WTC11 (cell line): ENCODE data around the gene RANBP3. TPM values are rescaled to one million over a fixed set of nuclear protein-coding genes. Genes with fewer than 3 reads are reported as not detected.

Experiments used
- ATAC-seq: fragments of 200-7000 bp; cut with Tn5 transposase; 2 replicates; pipeline ENCODE4 v1.10.0; 2021; ENCODE audit warnings: mild to moderate bottlenecking, moderate library complexity
- CTCF ChIA-PET: fragments of 300-600 bp; sonication (Branson Sonifier 250); formaldehyde crosslinking; loops from one replicate; lab custom pipeline; 2021; ENCODE audit warnings: antibody characterized with exemption; lab: Charles Lee
- POLR2A ChIA-PET: fragments of 350-600 bp; sonication (Branson Sonifier 250); formaldehyde crosslinking; loops from one replicate; lab custom pipeline; 2021; ENCODE audit warnings: antibody characterized with exemption; lab: Charles Lee
- DNase-seq: peaks from one replicate; pipeline ENCODE4 v3.0.0; 2021; ENCODE audit warnings: low spot score
- H3K27ac Mint-ChIP-seq: 2 replicates; pipeline ENCODE4 v1.8.0; 2021; ENCODE audit warnings: mixed read lengths
- H3K27me3 Mint-ChIP-seq: 2 replicates; pipeline ENCODE4 v1.8.0; 2021; ENCODE audit warnings: low read depth, mild to moderate bottlenecking, moderate library complexity, mixed read lengths
- H3K36me3 Mint-ChIP-seq: 2 replicates; pipeline ENCODE4 v1.8.0; 2021; ENCODE audit warnings: mixed read lengths
- H3K4me1 Mint-ChIP-seq: 2 replicates; pipeline ENCODE4 v1.8.0; 2022; ENCODE audit warnings: mixed read lengths
- H3K4me3 Mint-ChIP-seq: 2 replicates; pipeline ENCODE4 v1.8.0; 2021; ENCODE audit warnings: mild to moderate bottlenecking, moderate library complexity, mixed read lengths
- H3K9me3 Mint-ChIP-seq: 2 replicates; pipeline ENCODE4 v1.8.0; 2021; ENCODE audit warnings: mixed read lengths
- ATF2 ChIP-seq: sonication (generic); formaldehyde crosslinking; IDR thresholded peaks from 2 replicates; pipeline ENCODE4 v1.8.1; 2022; ENCODE audit warnings: low read depth, missing genetic modification reagents, borderline replicate concordance
- ATF3 ChIP-seq: sonication (generic); formaldehyde crosslinking; conservative IDR thresholded peaks from 2 replicates; pipeline ENCODE4 v1.8.1; 2022; ENCODE audit warnings: mild to moderate bottlenecking, missing genetic modification reagents
- CREM ChIP-seq: sonication (generic); formaldehyde crosslinking; IDR thresholded peaks from 2 replicates; pipeline ENCODE4 v1.8.1; 2022; ENCODE audit warnings: mild to moderate bottlenecking, missing genetic modification reagents, moderate library complexity
- ELF4 ChIP-seq: sonication (generic); formaldehyde crosslinking; IDR thresholded peaks from 2 replicates; pipeline ENCODE4 v1.8.1; 2022; ENCODE audit warnings: low read depth, mild to moderate bottlenecking, moderate library complexity, missing genetic modification reagents
- ETV6 ChIP-seq: sonication (generic); formaldehyde crosslinking; IDR thresholded peaks from 2 replicates; pipeline ENCODE4 v1.8.1; 2022; ENCODE audit warnings: mild to moderate bottlenecking, missing genetic modification reagents
- GTF2I ChIP-seq: fragments of 250-450 bp; sonication (Bioruptor Pico); conservative IDR thresholded peaks from 2 replicates; pipeline ENCODE4 v1.4.0; 2021; ENCODE audit warnings: mild to moderate bottlenecking
- HMGA2 ChIP-seq: fragments of 250-450 bp; sonication (Bioruptor Pico); IDR thresholded peaks from 2 replicates; pipeline ENCODE4 v1.4.0; 2021; ENCODE audit warnings: mild to moderate bottlenecking, moderate library complexity
- JUN ChIP-seq: sonication (generic); formaldehyde crosslinking; IDR thresholded peaks from 2 replicates; pipeline ENCODE4 v1.8.0; 2023; ENCODE audit warnings: mild to moderate bottlenecking, missing genetic modification reagents
- MYBL2 ChIP-seq: sonication (generic); formaldehyde crosslinking; IDR thresholded peaks from 2 replicates; pipeline ENCODE4 v1.8.1; 2023; ENCODE audit warnings: mild to moderate bottlenecking, moderate library complexity, missing genetic modification reagents
- NFE2L1 ChIP-seq: sonication (generic); formaldehyde crosslinking; IDR thresholded peaks from 2 replicates; pipeline ENCODE4 v1.8.1; 2023; ENCODE audit warnings: missing genetic modification reagents
- NR3C1 ChIP-seq: sonication (generic); formaldehyde crosslinking; conservative IDR thresholded peaks from 2 replicates; pipeline ENCODE4 v1.8.1; 2023; ENCODE audit warnings: low read depth, mild to moderate bottlenecking, missing genetic modification reagents
- RELA ChIP-seq: sonication (generic); formaldehyde crosslinking; IDR thresholded peaks from 2 replicates; pipeline ENCODE4 v1.8.1; 2022; ENCODE audit warnings: missing genetic modification reagents, mild to moderate bottlenecking, borderline replicate concordance
- SMAD3 ChIP-seq: sonication (generic); formaldehyde crosslinking; IDR thresholded peaks from 2 replicates; pipeline ENCODE4 v1.8.0; 2022; ENCODE audit warnings: missing genetic modification reagents, mild to moderate bottlenecking, borderline replicate concordance
- TEAD1 ChIP-seq: sonication (generic); formaldehyde crosslinking; IDR thresholded peaks from 2 replicates; pipeline ENCODE4 v1.8.0; 2022; ENCODE audit warnings: mild to moderate bottlenecking, missing genetic modification reagents
- TP53 ChIP-seq: sonication (generic); formaldehyde crosslinking; IDR thresholded peaks from 2 replicates; pipeline ENCODE4 v1.8.1; 2023; ENCODE audit warnings: mild to moderate bottlenecking, missing genetic modification reagents
- ZBTB21 ChIP-seq: sonication (generic); formaldehyde crosslinking; IDR thresholded peaks from 2 replicates; pipeline ENCODE4 v1.8.1; 2023; ENCODE audit warnings: mild to moderate bottlenecking, missing genetic modification reagents, borderline replicate concordance
- ZNF263 ChIP-seq: sonication (generic); formaldehyde crosslinking; IDR thresholded peaks from 2 replicates; pipeline ENCODE4 v1.8.1; 2022; ENCODE audit warnings: low read depth, mild to moderate bottlenecking, moderate library complexity, missing genetic modification reagents
- ZNF396 ChIP-seq: fragments of 250-450 bp; sonication (Bioruptor Pico); IDR thresholded peaks from 2 replicates; pipeline ENCODE4 v1.8.0; 2021; ENCODE audit warnings: mild to moderate bottlenecking, moderate library complexity, borderline replicate concordance
- ZNF416 ChIP-seq: fragments of 250-450 bp; sonication (Bioruptor Pico); IDR thresholded peaks from 2 replicates; pipeline ENCODE4 v1.9.0; 2021; ENCODE audit warnings: mild to moderate bottlenecking, inconsistent platforms
- total RNA-seq: library from RNA; stranded (reverse); gene quantifications from 3 replicates; pipeline ENCODE4 v1.2.3, GENCODE V29; 2021
- TF ChIP-seq, protein P1 (sequence below): sonication (generic); formaldehyde crosslinking; IDR thresholded peaks from 2 replicates; pipeline ENCODE4 v1.8.1; 2022; ENCODE audit warnings: missing genetic modification reagents, borderline replicate concordance
- TF ChIP-seq, protein P2 (sequence below): sonication (generic); formaldehyde crosslinking; IDR thresholded peaks from 2 replicates; pipeline ENCODE4 v1.8.0; 2023; ENCODE audit warnings: mild to moderate bottlenecking, missing genetic modification reagents
- TF ChIP-seq, protein P3 (sequence below): sonication (generic); formaldehyde crosslinking; IDR thresholded peaks from 2 replicates; pipeline ENCODE4 v1.8.1; 2023; ENCODE audit warnings: mild to moderate bottlenecking, missing genetic modification reagents, moderate library complexity
- TF ChIP-seq, protein P4 (sequence below): fragments of 250-450 bp; sonication (Bioruptor Pico); conservative IDR thresholded peaks from 2 replicates; pipeline ENCODE4 v1.9.0; 2021; ENCODE audit warnings: mild to moderate bottlenecking
- TF ChIP-seq, protein P5 (sequence below): sonication (generic); formaldehyde crosslinking; IDR thresholded peaks from 2 replicates; pipeline ENCODE4 v1.8.0; 2022; ENCODE audit warnings: mild to moderate bottlenecking, missing genetic modification reagents

Gene RANBP3
- total RNA-seq, 1 experiment from 2014 or later: 76.3 TPM

GRCh38 chr19:5971714-5972354 lies 6.1 kb downstream of the RANBP3 start:
- ATAC-seq (no peak), DNase-seq (no peak)
- Mint-ChIP-seq H3K27ac (no peak overlapping the region), H3K9me3 (no peaks in the 10 kb centered on the region), H3K4me3 (no peak overlapping the region), H3K4me1 (peaks cover 45% of the 10 kb centered on the region), H3K36me3 (peaks cover 14% of the 10 kb centered on the region; the same call in 1 of the 2 replicates), H3K27me3 (no peaks in the 10 kb centered on the region)
- TF ChIP-seq NFE2L1: no peak
- TF ChIP-seq NR3C1: no peak
- no peak for TF ChIP-seq ATF3
- TF ChIP-seq ZBTB21 (CRISPR knock-in tag): no peak
- no peak for TF ChIP-seq MYBL2 (CRISPR knock-in tag)
- no peak for TF ChIP-seq RELA (CRISPR knock-in tag)
- TF ChIP-seq ZNF396: no peak
- TF ChIP-seq, protein P1, sequence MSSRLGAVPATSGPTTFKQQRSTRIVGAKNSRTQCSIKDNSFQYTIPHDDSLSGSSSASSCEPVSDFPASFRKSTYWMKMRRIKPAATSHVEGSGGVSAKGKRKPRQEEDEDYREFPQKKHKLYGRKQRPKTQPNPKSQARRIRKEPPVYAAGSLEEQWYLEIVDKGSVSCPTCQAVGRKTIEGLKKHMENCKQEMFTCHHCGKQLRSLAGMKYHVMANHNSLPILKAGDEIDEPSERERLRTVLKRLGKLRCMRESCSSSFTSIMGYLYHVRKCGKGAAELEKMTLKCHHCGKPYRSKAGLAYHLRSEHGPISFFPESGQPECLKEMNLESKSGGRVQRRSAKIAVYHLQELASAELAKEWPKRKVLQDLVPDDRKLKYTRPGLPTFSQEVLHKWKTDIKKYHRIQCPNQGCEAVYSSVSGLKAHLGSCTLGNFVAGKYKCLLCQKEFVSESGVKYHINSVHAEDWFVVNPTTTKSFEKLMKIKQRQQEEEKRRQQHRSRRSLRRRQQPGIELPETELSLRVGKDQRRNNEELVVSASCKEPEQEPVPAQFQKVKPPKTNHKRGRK (CRISPR knock-in tag): no peak
- TF ChIP-seq GTF2I (CRISPR knock-in tag): no peak
- no peak for TF ChIP-seq SMAD3
- TF ChIP-seq, protein P2, sequence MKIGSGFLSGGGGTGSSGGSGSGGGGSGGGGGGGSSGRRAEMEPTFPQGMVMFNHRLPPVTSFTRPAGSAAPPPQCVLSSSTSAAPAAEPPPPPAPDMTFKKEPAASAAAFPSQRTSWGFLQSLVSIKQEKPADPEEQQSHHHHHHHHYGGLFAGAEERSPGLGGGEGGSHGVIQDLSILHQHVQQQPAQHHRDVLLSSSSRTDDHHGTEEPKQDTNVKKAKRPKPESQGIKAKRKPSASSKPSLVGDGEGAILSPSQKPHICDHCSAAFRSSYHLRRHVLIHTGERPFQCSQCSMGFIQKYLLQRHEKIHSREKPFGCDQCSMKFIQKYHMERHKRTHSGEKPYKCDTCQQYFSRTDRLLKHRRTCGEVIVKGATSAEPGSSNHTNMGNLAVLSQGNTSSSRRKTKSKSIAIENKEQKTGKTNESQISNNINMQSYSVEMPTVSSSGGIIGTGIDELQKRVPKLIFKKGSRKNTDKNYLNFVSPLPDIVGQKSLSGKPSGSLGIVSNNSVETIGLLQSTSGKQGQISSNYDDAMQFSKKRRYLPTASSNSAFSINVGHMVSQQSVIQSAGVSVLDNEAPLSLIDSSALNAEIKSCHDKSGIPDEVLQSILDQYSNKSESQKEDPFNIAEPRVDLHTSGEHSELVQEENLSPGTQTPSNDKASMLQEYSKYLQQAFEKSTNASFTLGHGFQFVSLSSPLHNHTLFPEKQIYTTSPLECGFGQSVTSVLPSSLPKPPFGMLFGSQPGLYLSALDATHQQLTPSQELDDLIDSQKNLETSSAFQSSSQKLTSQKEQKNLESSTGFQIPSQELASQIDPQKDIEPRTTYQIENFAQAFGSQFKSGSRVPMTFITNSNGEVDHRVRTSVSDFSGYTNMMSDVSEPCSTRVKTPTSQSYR: no peak
- TF ChIP-seq, protein P3, sequence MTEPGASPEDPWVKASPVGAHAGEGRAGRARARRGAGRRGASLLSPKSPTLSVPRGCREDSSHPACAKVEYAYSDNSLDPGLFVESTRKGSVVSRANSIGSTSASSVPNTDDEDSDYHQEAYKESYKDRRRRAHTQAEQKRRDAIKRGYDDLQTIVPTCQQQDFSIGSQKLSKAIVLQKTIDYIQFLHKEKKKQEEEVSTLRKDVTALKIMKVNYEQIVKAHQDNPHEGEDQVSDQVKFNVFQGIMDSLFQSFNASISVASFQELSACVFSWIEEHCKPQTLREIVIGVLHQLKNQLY (CRISPR knock-in tag): no peak
- no peak for TF ChIP-seq JUN (CRISPR knock-in tag)
- CTCF ChIA-PET: interaction anchor here (1.2 to 2.4 kb wide), 3 partner anchors 16 to 168 kb away, joined by 3 to 6 read pairs (median 5); no protein-coding TSS in a partner anchor
- POLR2A ChIA-PET: interaction anchor here (0.6 kb wide), 1 partner anchor 199 kb away, joined by 5 read pairs; no protein-coding TSS in a partner anchor

GRCh38 chr19:5969476-5969875 lies 8.5 kb downstream of the RANBP3 start:
- H3K27me3 Mint-ChIP-seq: no peaks in the 10 kb centered on the region
- TF ChIP-seq ZNF396 (no peak), ATF2 (CRISPR knock-in tag) (no peak), ZNF263 (CRISPR knock-in tag) (no peak), NR3C1 (no peak), TP53 (CRISPR knock-in tag) (no peak), HMGA2 (CRISPR knock-in tag) (no peak), ETV6 (no peak), JUN (CRISPR knock-in tag) (no peak), ELF4 (CRISPR knock-in tag) (no peak), CREM (CRISPR knock-in tag) (no peak), TEAD1 (CRISPR knock-in tag) (no peak), ZNF416 (CRISPR knock-in tag) (no peak)
- TF ChIP-seq, protein P1 (CRISPR knock-in tag): no peak
- TF ChIP-seq, protein P4, sequence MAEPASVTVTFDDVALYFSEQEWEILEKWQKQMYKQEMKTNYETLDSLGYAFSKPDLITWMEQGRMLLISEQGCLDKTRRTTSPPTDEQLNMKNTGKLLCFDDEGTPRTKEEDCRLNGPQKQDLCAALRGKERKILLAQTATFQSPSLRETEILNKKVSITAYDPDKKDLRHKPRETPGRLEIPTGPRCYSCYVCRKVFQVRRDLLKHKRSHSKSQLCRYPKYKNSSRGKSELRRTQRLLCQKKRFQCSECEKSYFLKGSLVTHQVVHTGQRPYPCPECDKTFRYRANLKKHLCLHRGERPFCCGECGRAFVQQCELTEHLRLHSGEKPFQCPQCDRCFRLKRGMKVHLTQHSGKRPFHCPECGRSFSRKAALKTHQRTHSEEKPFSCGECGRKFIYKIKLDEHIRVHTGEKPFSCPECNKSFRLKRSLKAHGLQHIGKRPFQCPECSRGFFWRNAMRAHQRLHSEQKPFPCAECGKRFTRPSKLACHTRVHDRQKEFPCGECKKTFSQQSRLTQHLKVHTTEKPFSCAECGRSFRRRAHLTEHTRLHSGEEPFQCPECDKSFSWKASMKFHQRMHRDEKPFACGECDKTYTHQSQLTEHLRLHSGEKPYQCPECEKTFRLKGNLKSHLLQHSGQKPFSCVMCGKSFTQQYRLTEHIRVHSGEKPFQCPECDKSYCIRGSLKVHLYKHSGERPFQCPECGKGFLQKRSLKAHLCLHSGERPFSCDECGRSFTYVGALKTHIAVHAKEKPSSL (CRISPR knock-in tag): no peak
- TF ChIP-seq, protein P5, sequence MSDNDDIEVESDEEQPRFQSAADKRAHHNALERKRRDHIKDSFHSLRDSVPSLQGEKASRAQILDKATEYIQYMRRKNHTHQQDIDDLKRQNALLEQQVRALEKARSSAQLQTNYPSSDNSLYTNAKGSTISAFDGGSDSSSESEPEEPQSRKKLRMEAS (CRISPR knock-in tag): no peak

More at GRCh38 chr19:5969476-5969875, 8.5 kb downstream of the RANBP3 start:
- POLR2A ChIA-PET: no interaction called here
- H3K27ac Mint-ChIP-seq: peak overlapping the region; percentile 97
- ATAC-seq (no peak), DNase-seq (no peak)
- no peaks in the 10 kb centered on the region for H3K9me3 Mint-ChIP-seq
- no peak overlapping the region for H3K4me3 Mint-ChIP-seq
- peaks cover 11% of the 10 kb centered on the region; the same call in 1 of the 2 replicates for H3K36me3 Mint-ChIP-seq
- CTCF ChIA-PET: interaction anchor here (0.6 to 2.4 kb wide), 3 partner anchors 12 to 64 kb away, joined by 4 to 41 read pairs (median 6); no protein-coding TSS in a partner anchor
- H3K4me1 Mint-ChIP-seq: peaks cover 41% of the 10 kb centered on the region
